LNCaP clone FGC (cell line): ENCODE measurements around the gene TRPC4AP.

Experiments
- DNase-seq: peaks from one replicate; pipeline ENCODE4 v3.0.0-alpha.2; 2011; ENCODE audit warnings: low read depth
- H3K4me3 ChIP-seq: 2 replicates; pipeline ENCODE4 v1.5.1; 2011; ENCODE audit warnings: mild to moderate bottlenecking, low read depth, low read length, control low read depth
- CTCF ChIP-seq: IDR thresholded peaks from 2 replicates; pipeline ENCODE4 v1.5.1; 2012; ENCODE audit warnings: mild to moderate bottlenecking; ENCODE audit not compliant: control insufficient read depth, insufficient read depth; ENCODE audit errors: extremely low read depth

TRPC4AP gene

GRCh38 chr20:35092524-35093266 lies at the start of gene TRPC4AP:
TRPC4AP (minus strand) TSS chr20:35092807; CDS start chr20:35092781, 26 bp downstream.
- TF ChIP-seq CTCF, result peak; percentile 94
- DNase-seq, result no peak
- peak within 1 kb of the TSS; percentile 81 for H3K4me3 ChIP-seq

- H3K4me3 ChIP-seq, result no peak overlapping the region
- no peak for TF ChIP-seq CTCF
- DNase-seq, result no peak
These were observed 43.4 kb upstream of the TRPC4AP start for GRCh38 chr20:35135867-35136586.

- DNase-seq, result no peak
- TF ChIP-seq CTCF, result no peak
- H3K4me3 ChIP-seq, result no peak overlapping the region
These were observed 42.3 kb upstream of the TRPC4AP start for GRCh38 chr20:35134880-35135279.

GRCh38 chr20:35134472-35134871 lies 41.9 kb upstream of the TRPC4AP start:
- DNase-seq, result no peak
- no peak for TF ChIP-seq CTCF
- no peak overlapping the region for H3K4me3 ChIP-seq

- no peak for TF ChIP-seq CTCF
- DNase-seq, result no peak
- H3K4me3 ChIP-seq, result no peak overlapping the region
These were observed 41.1 kb upstream of the TRPC4AP start for GRCh38 chr20:35133735-35134134.

GRCh38 chr20:35133031-35133430 lies 40.4 kb upstream of the TRPC4AP start:
- no peak for TF ChIP-seq CTCF

More at GRCh38 chr20:35133031-35133430, 40.4 kb upstream of the TRPC4AP start:
- H3K4me3 ChIP-seq, result no peak overlapping the region
- no peak for DNase-seq
